ENCODE data around the gene STXBP2. TPM values are rescaled to one million over a fixed set of nuclear protein-coding genes. Genes with fewer than 3 reads are reported as not detected.

STXBP2 gene
- total RNA-seq, 1 donor = 89.7 TPM

- no peak overlapping the region for H3K4me3 ChIP-seq (ENCODE audit: low read length)
- no peaks in the 10 kb centered on the region for H3K9me3 ChIP-seq (ENCODE audit: low read depth, low read length)
- no peaks in the 10 kb centered on the region for H3K27me3 ChIP-seq (ENCODE audit: insufficient read depth, low read length)
Measured at GRCh38 chr19:7685546-7686445, 48.9 kb downstream of the STXBP2 start.

GRCh38 chr19:7687177-7687576 lies 50.3 kb downstream of the STXBP2 start:
- Histone ChIP-seq H3K9me3 (ENCODE audit: low read depth, low read length) (no peaks in the 10 kb centered on the region), H3K4me1 (ENCODE audit: insufficient read depth, low read length) (peaks cover 16% of the 10 kb centered on the region), H3K27me3 (ENCODE audit: insufficient read depth, low read length) (no peaks in the 10 kb centered on the region), H3K4me3 (ENCODE audit: low read length) (no peak overlapping the region)

More at GRCh38 chr19:7685546-7686445, 48.9 kb downstream of the STXBP2 start:
- H3K4me1 ChIP-seq (ENCODE audit: insufficient read depth, low read length) = peaks cover 23% of the 10 kb centered on the region

GRCh38 chr19:7689165-7689564 lies 52.3 kb downstream of the STXBP2 start:
- Histone ChIP-seq H3K27me3 (ENCODE audit: insufficient read depth, low read length) (no peaks in the 10 kb centered on the region), H3K9me3 (ENCODE audit: low read depth, low read length) (no peaks in the 10 kb centered on the region), H3K4me1 (ENCODE audit: insufficient read depth, low read length) (peaks cover 11% of the 10 kb centered on the region), H3K4me3 (ENCODE audit: low read length) (no peak overlapping the region)

- H3K4me1 ChIP-seq (ENCODE audit: insufficient read depth, low read length) = peaks cover 23% of the 10 kb centered on the region
- H3K9me3 ChIP-seq (ENCODE audit: low read depth, low read length) = no peaks in the 10 kb centered on the region
- H3K4me3 ChIP-seq (ENCODE audit: low read length) = no peak overlapping the region
- no peaks in the 10 kb centered on the region for H3K27me3 ChIP-seq (ENCODE audit: insufficient read depth, low read length)
Measured at GRCh38 chr19:7690779-7691258, 53.9 kb downstream of the STXBP2 start.

GRCh38 chr19:7691497-7691896 lies 54.6 kb downstream of the STXBP2 start:
- Histone ChIP-seq H3K4me3 (ENCODE audit: low read length) (no peak overlapping the region), H3K9me3 (ENCODE audit: low read depth, low read length) (no peaks in the 10 kb centered on the region), H3K27me3 (ENCODE audit: insufficient read depth, low read length) (no peaks in the 10 kb centered on the region), H3K4me1 (ENCODE audit: insufficient read depth, low read length) (peaks cover 23% of the 10 kb centered on the region)

DNA sequence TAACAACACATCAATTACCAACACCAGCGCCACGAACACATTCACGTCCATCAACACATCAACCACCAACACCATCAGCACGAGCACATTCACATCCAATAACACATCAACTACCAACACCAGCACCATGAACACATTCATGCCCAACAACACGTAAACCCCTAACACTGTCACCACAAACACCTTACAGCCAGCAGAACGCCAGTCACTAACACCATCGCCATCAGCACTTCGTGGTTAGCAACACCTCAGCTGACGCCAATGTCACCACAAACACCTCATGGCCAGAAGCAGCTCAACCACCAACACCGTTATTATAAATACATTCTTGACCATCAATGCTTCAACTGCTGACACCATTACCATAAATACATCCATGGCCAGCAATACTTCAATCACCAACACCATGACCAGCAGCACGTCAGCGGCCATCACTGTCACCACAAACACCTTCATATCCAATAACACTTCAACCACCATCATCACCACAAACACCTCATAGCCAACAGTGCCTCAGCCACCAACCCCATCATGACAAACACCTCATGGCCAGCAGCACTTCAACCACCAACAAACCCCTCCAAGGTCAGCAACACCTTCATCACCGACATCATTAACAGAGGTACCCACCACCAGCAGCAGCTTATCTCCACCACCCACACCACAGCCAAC lies 55.6 kb downstream of the STXBP2 start:
- H3K4me3 ChIP-seq (ENCODE audit: low read length) = no peak overlapping the region
- H3K9me3 ChIP-seq (ENCODE audit: low read depth, low read length) = no peaks in the 10 kb centered on the region
- H3K27me3 ChIP-seq (ENCODE audit: insufficient read depth, low read length) = no peaks in the 10 kb centered on the region
- H3K4me1 ChIP-seq (ENCODE audit: insufficient read depth, low read length) = peaks cover 29% of the 10 kb centered on the region

DNA sequence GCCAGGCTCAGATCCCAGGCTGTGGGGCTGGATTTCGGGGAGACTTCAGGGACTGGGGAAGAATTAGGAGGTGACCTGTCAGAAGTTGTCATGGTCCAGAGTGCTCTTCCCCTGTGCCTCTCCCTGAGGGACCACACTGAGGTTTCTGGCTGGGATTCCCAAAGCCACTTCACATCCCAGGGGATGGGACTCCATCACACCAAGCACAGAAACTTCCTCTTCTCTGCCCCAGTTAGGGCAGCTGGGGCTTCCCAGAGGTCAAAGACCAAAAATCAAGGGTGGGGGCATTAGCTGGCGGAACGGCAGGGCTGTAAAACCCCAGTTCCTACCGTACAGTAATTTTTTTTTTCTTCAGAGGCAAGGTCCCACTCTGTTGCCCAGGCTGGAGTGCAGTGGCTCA lies 57.6 kb downstream of the STXBP2 start:
- Histone ChIP-seq H3K4me3 (ENCODE audit: low read length) (no peak overlapping the region), H3K27me3 (ENCODE audit: insufficient read depth, low read length) (no peaks in the 10 kb centered on the region), H3K9me3 (ENCODE audit: low read depth, low read length) (no peaks in the 10 kb centered on the region), H3K4me1 (ENCODE audit: insufficient read depth, low read length) (peaks cover 38% of the 10 kb centered on the region)

Other genes with a start within 250 kb of the STXBP2 start
- 0.21 TPM for gene PEX11G, start 148.1 kb upstream of the STXBP2 start, total RNA-seq
- 4.0 TPM for gene ZNF358, start 121.0 kb upstream of the STXBP2 start, total RNA-seq
- gene MCOLN1, start 114.5 kb upstream of the STXBP2 start, total RNA-seq = 7.9 TPM
- gene PNPLA6, start 101.4 kb upstream of the STXBP2 start, total RNA-seq = 54.3 TPM
- gene CAMSAP3, start 41.2 kb upstream of the STXBP2 start, total RNA-seq = 0.10 TPM
- gene XAB2, start 7.6 kb upstream of the STXBP2 start, total RNA-seq = 53.2 TPM
- gene PET100, start 7.3 kb upstream of the STXBP2 start, total RNA-seq = 14.3 TPM
- 0.63 TPM for gene PCP2, start 3.4 kb upstream of the STXBP2 start, total RNA-seq
- gene RETN, start 31.9 kb downstream of the STXBP2 start, total RNA-seq = 47.2 TPM
- gene MCEMP1, start 40.0 kb downstream of the STXBP2 start, total RNA-seq = 1.8 TPM
- 25.5 TPM for gene TRAPPC5, start 43.7 kb downstream of the STXBP2 start, total RNA-seq
- gene FCER2, start 65.0 kb downstream of the STXBP2 start, total RNA-seq = 25.4 TPM
- gene CLEC4G, start 95.0 kb downstream of the STXBP2 start, total RNA-seq = 0.63 TPM
- 0.21 TPM for gene CD209, start 110.4 kb downstream of the STXBP2 start, total RNA-seq
- not detected for gene CLEC4M, start 126.1 kb downstream of the STXBP2 start, total RNA-seq
- 17.2 TPM for gene EVI5L, start 193.1 kb downstream of the STXBP2 start, total RNA-seq
- gene PRR36, start 237.3 kb downstream of the STXBP2 start, total RNA-seq = 0.10 TPM